ENCODE measurements around the gene FBXL7. TPM values are rescaled to one million over a fixed set of nuclear protein-coding genes. Genes with fewer than 3 reads are reported as not detected.

Gene FBXL7
- total and polyA plus RNA-seq, 2 donors (not counting 1 experiment from before 2014, with no cell fraction given), result not detected

- peaks cover 8% of the 10 kb centered on the region for H3K27me3 Mint-ChIP-seq
- CTCF ChIA-PET, result no interaction called here
- no peaks in the 10 kb centered on the region for H3K9me3 Mint-ChIP-seq (ENCODE audit: insufficient read depth)
- Histone ChIP-seq H3K4me1 (ENCODE audit: control insufficient read depth in 2 of 2, insufficient read depth in 2 of 2, low read length in 2 of 2) (no peaks in the 10 kb centered on the region), H3K79me2 (ENCODE audit: control insufficient read depth, insufficient read depth, low read length) (no peaks in the 10 kb centered on the region), H3K36me3 (replicated peaks in 1 of 2; ENCODE audit: control extremely low read depth in 1 of 2, control insufficient read depth in 1 of 2, extremely low read depth in 1 of 2, insufficient read depth in 2 of 2, low read length in 1 of 2) (no peaks in the 10 kb centered on the region), H2AFZ (ENCODE audit: insufficient read depth, low read depth, low read length, poor library complexity, severe bottlenecking) (no peak overlapping the region), H3K9ac (ENCODE audit: low read length) (no peak overlapping the region), H3K27me3 (replicated peaks in 1 of 4; ENCODE audit: control extremely low read depth in 1 of 4, control insufficient read depth in 3 of 4, insufficient read depth in 4 of 4, low read length in 3 of 4) (peaks cover 0 to 4% (median 2%) of the 10 kb centered on the region in 4 experiments), H3K27ac (ENCODE audit: low read length in 2 of 2) (no peak overlapping the region), H4K20me1 (ENCODE audit: control insufficient read depth, insufficient read depth, low read length, poor library complexity, severe bottlenecking) (no peaks in the 10 kb centered on the region), H3K4me3 (ENCODE audit: control extremely low read depth in 1 of 5, extremely low read depth in 1 of 5, insufficient read depth in 1 of 5, low read depth in 2 of 5, low read length in 4 of 5) (no peak overlapping the region), H3K9me3 (ENCODE audit: control extremely low read depth in 1 of 3, control insufficient read depth in 2 of 3, insufficient read depth in 1 of 3, low read length in 2 of 3) (no peaks in the 10 kb centered on the region), H3K4me2 (replicated peaks; ENCODE audit: low read depth, low read length, poor library complexity, severe bottlenecking) (no peak overlapping the region)
- POLR2A ChIA-PET, result no interaction called here
- intact Hi-C loops (cut with micrococcal nuclease), result no loop called here
- TF ChIP-seq CTCF (IDR thresholded peaks at IDR 0.05) (no peak), EZH2 (IDR thresholded peaks at IDR 0.05; ENCODE audit: borderline replicate concordance, insufficient read depth, low read depth, low read length, poor library complexity, severe bottlenecking) (no peak)
- ATAC-seq (ENCODE audit: low read depth), result no peak
- no peak overlapping the region for H3K27ac Mint-ChIP-seq
- no peak for DNase-seq
- H3K4me3 Mint-ChIP-seq, result no peak overlapping the region
- H3K4me1 Mint-ChIP-seq, result no peaks in the 10 kb centered on the region
- 90% methylated on average over 2 of the region's 5 CpGs for WGBS (ENCODE audit: insufficient coverage)
These were observed 6.5 kb upstream of the FBXL7 start for GRCh38 chr5:15493501-15493900.

- H3K27me3 Mint-ChIP-seq, result peaks cover 11% of the 10 kb centered on the region
- Histone ChIP-seq H3K4me1 (ENCODE audit: control insufficient read depth in 2 of 2, insufficient read depth in 2 of 2, low read length in 2 of 2) (no peaks in the 10 kb centered on the region), H4K20me1 (ENCODE audit: control insufficient read depth, insufficient read depth, low read length, poor library complexity, severe bottlenecking) (no peaks in the 10 kb centered on the region), H3K27ac (ENCODE audit: low read length in 2 of 2) (no peak overlapping the region), H3K9ac (ENCODE audit: low read length) (no peak overlapping the region), H3K27me3 (replicated peaks in 1 of 4; ENCODE audit: control extremely low read depth in 1 of 4, control insufficient read depth in 3 of 4, insufficient read depth in 4 of 4, low read length in 3 of 4) (peaks cover 0 to 11% (median 4%) of the 10 kb centered on the region in 4 experiments), H2AFZ (ENCODE audit: insufficient read depth, low read depth, low read length, poor library complexity, severe bottlenecking) (no peak overlapping the region), H3K36me3 (replicated peaks in 1 of 2; ENCODE audit: control extremely low read depth in 1 of 2, control insufficient read depth in 1 of 2, extremely low read depth in 1 of 2, insufficient read depth in 2 of 2, low read length in 1 of 2) (no peaks in the 10 kb centered on the region), H3K79me2 (ENCODE audit: control insufficient read depth, insufficient read depth, low read length) (no peaks in the 10 kb centered on the region), H3K4me2 (replicated peaks; ENCODE audit: low read depth, low read length, poor library complexity, severe bottlenecking) (no peak overlapping the region), H3K9me3 (ENCODE audit: control extremely low read depth in 1 of 3, control insufficient read depth in 2 of 3, insufficient read depth in 1 of 3, low read length in 2 of 3) (no peaks in the 10 kb centered on the region), H3K4me3 (ENCODE audit: control extremely low read depth in 1 of 5, extremely low read depth in 1 of 5, insufficient read depth in 1 of 5, low read depth in 2 of 5, low read length in 4 of 5) (no peak overlapping the region)
- no peaks in the 10 kb centered on the region for H3K4me1 Mint-ChIP-seq
- TF ChIP-seq EZH2 (IDR thresholded peaks at IDR 0.05; ENCODE audit: borderline replicate concordance, insufficient read depth, low read depth, low read length, poor library complexity, severe bottlenecking), result no peak
- no peak for TF ChIP-seq CTCF (IDR thresholded peaks at IDR 0.05)
- H3K4me3 Mint-ChIP-seq, result no peak overlapping the region
- DNase-seq, result no peak
- POLR2A ChIA-PET, result interaction anchor here (0.7 kb wide), 1 partner anchor 8 kb away, joined by 3 read pairs; no protein-coding TSS in a partner anchor
- 63% methylated on average over 3 of the region's 6 CpGs for WGBS (ENCODE audit: insufficient coverage)
- no peaks in the 10 kb centered on the region for H3K9me3 Mint-ChIP-seq (ENCODE audit: insufficient read depth)
- CTCF ChIA-PET, result no interaction called here
- intact Hi-C loops (cut with micrococcal nuclease), result no loop called here
- H3K27ac Mint-ChIP-seq, result no peak overlapping the region
- ATAC-seq (ENCODE audit: low read depth), result no peak
These were observed 5.0 kb upstream of the FBXL7 start for GRCh38 chr5:15495026-15495425.

Measured in B cell (primary cell).